HG02981 (cell line): Measurements from ENCODE around the gene PRR5L.

Source experiments
- ATAC-seq: cut with Tn5 transposase; IDR thresholded peaks from one replicate; pipeline ENCODE4 v1.9.1; 2021; ENCODE audit warnings: mild to moderate bottlenecking, moderate library complexity; ENCODE audit not compliant: unreplicated experiment

Gene PRR5L

DNA sequence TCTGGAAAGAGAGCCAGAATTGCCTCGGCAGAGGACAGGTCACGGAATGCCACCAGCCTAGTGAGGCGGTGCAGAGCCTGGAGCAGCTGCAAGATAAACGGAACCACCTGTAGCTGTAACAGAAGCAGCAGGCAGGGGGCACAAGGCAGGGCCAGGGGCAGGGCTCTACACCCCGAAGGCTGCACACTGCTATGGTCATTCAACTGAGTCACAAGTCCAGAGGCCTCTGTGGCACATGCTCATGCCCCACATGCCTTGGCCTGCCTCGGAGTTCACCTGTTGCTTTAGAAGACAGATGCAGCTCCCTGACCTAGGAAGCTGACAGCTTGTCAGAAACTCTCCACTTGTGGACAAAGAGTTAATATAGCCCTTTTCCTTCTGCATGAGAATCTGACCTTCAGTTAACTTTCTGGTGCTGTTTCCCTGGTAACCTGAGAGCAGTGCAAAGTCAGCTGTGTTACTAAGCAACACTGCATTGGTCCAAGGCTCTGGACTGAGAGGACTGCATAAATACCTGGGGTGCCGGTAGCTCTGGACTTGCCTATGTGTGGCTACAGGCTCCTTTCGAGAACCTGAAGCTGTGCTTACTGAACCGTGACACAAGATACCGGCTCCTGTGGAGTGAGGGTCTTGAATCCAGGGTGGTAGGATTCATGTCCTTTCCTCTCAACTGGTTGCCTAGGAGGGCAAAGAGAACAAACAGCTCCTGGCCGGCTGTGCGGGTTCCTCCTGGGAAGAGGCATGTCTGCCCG lies 17.4 kb upstream of the PRR5L start:
- ATAC-seq: no peak

DNA sequence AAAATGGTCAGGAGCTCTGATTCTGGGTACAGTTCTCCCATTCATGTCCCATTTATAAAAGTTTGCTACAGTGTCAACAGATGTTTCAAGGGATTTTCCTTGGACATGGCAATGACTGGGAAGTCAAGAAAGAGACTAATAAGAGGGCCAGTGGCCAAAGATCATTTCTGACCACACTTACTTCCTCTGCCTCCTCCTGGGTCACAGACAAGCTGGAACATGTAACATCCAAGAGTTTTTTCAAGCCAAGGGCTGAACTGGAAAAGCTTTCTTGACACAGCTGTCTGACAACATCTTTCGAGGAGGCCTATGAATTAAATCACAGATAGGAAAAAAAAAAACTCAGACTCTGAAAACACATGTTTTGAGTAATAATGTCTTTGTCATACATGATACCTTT lies 15.6 kb upstream of the PRR5L start:
- no peak for ATAC-seq

- ATAC-seq: no peak
Measured at GRCh38 chr11:36281850-36282249, 14.2 kb upstream of the PRR5L start.

GRCh38 chr11:36282926-36283325 lies 13.2 kb upstream of the PRR5L start:
- ATAC-seq: no peak

GRCh38 chr11:36288442-36289225 lies 7.5 kb upstream of the PRR5L start:
- no peak for ATAC-seq

- ATAC-seq: peak; percentile 100
Measured at GRCh38 chr11:36289226-36289852, 6.7 kb upstream of the PRR5L start, which contains the start of gene COMMD9. Gene COMMD9, minus strand, starts transcription at chr11:36289424. Its CDS starts 12 bp downstream, at chr11:36289412.

DNA sequence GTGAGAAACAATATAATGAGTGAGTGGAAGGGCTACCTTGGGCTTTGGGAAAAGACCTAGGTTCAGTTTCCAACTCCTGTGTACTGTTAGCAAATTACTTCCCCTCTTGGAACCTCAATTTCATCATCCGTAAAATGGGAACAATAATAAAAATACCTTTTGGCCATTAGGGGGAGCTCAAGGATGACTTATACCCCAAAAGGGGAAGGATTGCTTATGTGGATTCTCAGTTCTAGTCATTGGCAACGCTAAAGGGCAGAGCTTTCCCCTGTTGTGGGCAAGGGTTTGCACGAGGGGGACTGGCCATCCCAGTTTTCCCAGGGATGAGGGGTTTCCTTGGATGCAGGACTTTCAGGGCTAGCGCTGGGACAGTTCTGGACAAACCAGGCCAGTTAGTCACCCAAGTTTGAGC lies 3.8 kb upstream of the PRR5L start:
- ATAC-seq: no peak

- no peak for ATAC-seq
Measured at GRCh38 chr11:36296884-36297543, 926 bp downstream of the PRR5L start.

DNA sequence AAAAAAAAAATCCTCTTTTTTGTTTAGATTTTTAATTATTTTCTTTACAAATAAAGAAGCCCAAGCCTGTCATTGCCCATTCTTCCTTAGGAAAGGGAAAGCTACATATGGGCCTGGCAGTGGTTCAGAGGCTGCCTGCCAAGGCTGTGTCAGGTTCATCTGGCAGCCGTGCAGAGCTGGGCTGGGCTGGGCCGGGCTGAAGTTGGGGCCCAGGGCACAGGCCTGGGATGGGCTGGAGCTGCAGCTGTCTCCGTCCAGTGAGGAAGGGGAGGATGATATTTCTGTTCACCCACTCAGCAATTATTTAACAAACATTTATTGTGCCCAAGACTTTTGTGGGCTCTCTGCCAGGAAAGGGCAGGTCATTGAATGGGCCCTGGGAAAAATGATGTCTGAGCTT lies 4.6 kb downstream of the PRR5L start:
- ATAC-seq: no peak

- ATAC-seq: no peak
Measured at GRCh38 chr11:36304351-36304750, 8.3 kb downstream of the PRR5L start.

GRCh38 chr11:36305047-36305446 lies 9.0 kb downstream of the PRR5L start:
- no peak for ATAC-seq

GRCh38 chr11:36306888-36307287 lies 10.8 kb downstream of the PRR5L start:
- no peak for ATAC-seq

DNA sequence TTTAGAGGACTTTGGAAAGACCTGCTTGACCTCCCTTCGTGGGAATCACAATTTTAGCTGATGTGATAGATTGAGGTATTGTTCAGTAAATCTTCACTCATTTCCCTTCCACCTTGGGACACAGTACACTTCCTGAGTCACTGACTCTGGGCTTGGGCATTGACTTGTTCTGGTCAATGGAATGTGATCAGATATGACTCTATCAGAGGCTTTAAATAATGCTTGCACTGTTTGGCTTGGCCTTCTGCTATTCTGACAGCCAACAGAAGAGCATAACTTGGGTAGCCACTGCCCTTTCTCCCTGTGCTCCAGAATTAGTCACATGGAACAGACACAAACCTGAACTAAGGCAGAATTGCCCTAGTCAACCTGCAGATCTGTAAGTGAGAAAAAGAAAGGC lies 12.5 kb downstream of the PRR5L start:
- ATAC-seq: no peak

GRCh38 chr11:36309779-36310178 lies 13.7 kb downstream of the PRR5L start:
- ATAC-seq: no peak

DNA sequence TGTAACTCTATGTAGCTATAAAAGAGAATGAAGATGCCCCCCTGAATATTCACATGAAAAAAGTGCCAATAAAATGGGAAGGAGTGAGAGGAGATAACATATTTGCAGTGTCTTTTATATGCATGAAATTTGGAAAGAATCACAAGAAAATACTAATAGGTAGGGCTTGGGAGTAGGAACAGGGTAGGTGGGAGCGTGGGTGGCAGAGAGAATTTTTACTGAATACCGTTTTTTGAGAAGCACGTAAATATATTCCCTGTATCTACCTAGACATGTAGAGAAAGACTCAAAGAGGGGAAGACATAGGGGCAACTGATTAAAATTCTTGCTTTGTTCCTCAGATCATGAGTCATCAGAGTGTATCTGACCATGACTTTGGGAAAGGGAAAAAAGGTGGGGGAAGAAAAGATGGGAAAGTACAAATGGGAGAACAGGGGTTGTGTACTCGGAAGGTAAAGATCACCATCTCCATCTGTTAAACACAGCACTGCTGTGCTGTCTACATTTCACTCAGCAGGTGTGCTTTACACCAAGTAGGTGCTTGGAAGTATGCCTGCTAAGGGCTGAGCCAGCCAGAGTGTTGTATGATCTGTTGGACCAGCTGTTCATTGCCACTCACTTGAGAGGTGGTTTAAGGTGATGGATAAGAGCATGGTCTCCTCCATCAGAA lies 16.0 kb downstream of the PRR5L start:
- ATAC-seq: no peak

DNA sequence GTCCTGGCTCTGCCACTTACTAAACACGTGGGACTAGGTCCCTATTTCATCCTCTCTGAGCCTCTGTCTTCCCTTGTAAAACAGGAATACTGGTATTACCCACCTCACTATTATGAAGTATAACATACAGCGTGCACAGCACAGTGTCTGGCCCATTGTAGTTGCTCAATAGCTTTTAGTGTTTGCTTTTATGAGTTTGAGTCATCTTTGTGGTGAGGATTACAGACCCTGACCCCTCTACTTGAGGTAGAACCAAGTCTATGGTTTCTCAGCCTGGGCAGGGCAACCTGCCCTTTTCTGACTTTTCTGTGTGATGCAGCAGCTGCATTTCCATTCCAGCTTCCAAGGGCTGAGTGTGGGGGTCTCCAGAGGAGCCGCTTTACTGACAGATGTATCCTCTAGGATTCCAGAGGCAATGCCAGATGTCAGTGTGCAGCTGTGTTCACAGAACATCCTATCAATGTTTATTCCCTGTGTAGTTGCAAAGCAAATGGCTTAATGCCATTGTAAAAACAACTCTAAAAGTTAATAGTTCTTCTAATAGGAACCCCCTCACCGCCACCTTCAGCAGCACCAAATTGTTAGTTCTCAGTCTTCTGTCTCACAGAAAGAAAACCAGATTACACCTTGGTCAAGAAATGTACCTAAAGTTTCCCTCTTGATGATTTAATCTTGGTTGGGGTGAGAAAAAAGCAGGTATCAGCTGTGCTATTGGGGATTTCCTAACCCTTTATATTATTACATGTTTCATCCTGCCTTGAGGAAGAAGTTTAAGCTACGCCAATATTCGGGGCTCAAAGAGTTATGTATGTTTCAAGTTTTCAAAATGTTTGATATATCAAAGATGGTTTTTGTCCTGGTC lies 16.8 kb downstream of the PRR5L start:
- ATAC-seq: no peak

GRCh38 chr11:36313750-36314433 lies 17.8 kb downstream of the PRR5L start:
- ATAC-seq: peak; percentile 73

DNA sequence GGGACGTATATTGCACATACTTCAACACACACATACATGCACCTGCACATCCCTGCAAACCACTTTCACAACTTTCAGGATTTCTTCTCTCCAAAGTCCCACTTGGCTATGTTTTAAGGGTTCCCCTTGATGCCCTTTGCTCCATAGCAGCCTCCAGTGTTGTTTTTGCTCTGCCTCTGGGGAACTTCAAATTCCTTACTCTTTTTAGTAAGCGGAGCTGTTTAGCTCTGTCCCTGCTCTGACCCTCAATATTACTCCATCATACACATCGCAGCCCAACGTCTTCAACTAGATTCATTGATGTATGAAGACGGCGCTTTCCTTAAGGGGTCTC lies 18.3 kb downstream of the PRR5L start:
- no peak for ATAC-seq

DNA sequence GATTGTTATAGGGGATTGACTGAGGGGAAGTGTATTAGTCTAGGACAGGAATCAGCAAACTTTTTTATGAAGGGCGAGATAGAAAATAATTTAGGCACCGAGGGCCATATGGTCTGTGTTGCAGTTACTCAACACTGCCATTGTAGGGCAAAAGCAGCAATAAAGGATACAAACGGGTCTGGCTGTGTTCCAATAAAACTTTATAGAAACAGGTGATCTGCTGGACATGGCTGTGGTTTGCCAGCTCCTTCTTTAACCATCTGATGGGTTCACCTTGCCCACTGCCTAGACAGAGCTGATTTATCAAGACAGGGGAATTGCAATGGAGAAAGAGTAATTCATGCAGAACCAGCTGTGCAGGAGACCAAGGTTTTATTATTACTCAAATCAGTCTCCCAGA lies 20.0 kb downstream of the PRR5L start:
- ATAC-seq: no peak
